ENCODE measurements around the gene MAP3K6. TPM values are rescaled to one million over a fixed set of nuclear protein-coding genes. Genes with fewer than 3 reads are reported as not detected.

Gene MAP3K6
- total and polyA plus RNA-seq, 8 donors = 11.8 to 83.3 (median 16.2) TPM

DNA sequence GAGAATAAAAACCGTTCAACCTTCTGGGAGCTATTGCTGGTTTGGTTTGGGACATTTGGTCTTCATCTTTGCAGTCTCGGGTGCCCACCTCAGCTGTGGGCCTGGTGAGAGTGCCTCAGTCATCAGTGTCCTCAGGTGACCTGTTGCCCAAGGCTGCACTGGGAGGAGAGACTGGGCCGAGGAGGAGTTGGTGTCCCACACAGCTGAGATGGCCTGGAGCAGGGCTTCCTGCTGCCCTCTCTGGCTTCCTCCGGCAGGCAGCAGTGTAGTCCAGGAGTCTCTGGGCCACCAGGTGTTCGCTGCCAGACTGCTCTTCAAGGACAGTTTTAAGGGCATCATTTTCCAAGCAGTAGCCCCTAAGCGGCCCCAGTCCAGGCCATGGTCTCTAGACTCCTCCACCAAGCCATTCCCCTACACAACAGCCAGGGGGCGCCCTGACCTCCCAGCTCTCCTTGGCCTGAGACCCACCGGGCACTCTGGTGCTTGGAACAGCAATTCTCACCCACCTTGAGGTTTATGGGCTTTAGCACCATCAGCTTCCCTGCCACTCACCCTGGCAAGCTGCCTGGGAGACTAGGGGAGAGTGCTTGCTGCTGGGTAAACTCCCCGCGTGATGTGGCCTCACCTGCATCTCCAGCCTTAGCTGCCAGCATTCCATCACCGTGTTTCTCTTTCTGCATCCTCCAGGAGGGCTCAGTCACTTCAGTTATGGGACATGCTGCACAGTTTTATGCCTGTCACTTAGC lies 34.1 kb downstream of the MAP3K6 start:
- DNase-seq (peak in 1 of 4 donors; percentile 88), ATAC-seq (peak; percentile 82)
- Histone ChIP-seq H3K27ac (no peak overlapping the region), H3K4me3 (no peak overlapping the region), H3K36me3 (peaks cover 0 to 94% of the 10 kb centered on the region in 2 donors), H3K9me3 (no peaks in the 10 kb centered on the region), H3K4me1 (peaks cover 0 to 18% of the 10 kb centered on the region in 2 donors), H3K27me3 (no peaks in the 10 kb centered on the region)
- TF ChIP-seq, protein P1, sequence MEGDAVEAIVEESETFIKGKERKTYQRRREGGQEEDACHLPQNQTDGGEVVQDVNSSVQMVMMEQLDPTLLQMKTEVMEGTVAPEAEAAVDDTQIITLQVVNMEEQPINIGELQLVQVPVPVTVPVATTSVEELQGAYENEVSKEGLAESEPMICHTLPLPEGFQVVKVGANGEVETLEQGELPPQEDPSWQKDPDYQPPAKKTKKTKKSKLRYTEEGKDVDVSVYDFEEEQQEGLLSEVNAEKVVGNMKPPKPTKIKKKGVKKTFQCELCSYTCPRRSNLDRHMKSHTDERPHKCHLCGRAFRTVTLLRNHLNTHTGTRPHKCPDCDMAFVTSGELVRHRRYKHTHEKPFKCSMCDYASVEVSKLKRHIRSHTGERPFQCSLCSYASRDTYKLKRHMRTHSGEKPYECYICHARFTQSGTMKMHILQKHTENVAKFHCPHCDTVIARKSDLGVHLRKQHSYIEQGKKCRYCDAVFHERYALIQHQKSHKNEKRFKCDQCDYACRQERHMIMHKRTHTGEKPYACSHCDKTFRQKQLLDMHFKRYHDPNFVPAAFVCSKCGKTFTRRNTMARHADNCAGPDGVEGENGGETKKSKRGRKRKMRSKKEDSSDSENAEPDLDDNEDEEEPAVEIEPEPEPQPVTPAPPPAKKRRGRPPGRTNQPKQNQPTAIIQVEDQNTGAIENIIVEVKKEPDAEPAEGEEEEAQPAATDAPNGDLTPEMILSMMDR (IDR thresholded peaks at IDR 0.05) = peak; percentile 78 to 88
- intact Hi-C loops (cut with DNase I) = no loop called here

DNA sequence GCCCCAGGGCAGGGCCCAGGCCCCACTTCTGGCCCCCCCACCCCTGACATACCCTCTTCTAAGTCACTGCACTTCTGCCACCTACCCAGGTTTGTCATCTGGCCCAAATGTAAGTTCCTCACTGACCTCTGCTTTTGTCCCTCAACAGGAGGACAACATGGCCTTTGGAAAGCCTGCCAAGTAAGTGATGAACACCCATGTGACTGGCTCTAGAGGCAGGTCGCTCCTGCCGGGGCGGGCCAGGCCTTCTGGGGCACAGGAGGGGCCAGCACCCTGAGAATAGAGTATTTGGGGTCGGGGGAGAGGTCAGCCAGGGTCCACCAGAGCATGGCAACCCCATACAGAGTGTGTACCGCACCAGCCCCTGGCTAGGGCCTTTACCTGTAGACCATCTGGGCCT lies 34.8 kb downstream of the MAP3K6 start:
- TF ChIP-seq, protein P1 (IDR thresholded peaks at IDR 0.05) = no peak
- H3K9me3 ChIP-seq = no peaks in the 10 kb centered on the region
- no peak overlapping the region for H3K27ac ChIP-seq
- no peak overlapping the region for H3K4me3 ChIP-seq
- no peaks in the 10 kb centered on the region for H3K27me3 ChIP-seq
- DNase-seq = no peak
- intact Hi-C loops (cut with DNase I) = no loop called here
- ATAC-seq = no peak
- H3K4me1 ChIP-seq = peaks cover 0 to 22% of the 10 kb centered on the region in 2 donors
- peaks cover 0 to 95% of the 10 kb centered on the region in 2 donors for H3K36me3 ChIP-seq

DNA sequence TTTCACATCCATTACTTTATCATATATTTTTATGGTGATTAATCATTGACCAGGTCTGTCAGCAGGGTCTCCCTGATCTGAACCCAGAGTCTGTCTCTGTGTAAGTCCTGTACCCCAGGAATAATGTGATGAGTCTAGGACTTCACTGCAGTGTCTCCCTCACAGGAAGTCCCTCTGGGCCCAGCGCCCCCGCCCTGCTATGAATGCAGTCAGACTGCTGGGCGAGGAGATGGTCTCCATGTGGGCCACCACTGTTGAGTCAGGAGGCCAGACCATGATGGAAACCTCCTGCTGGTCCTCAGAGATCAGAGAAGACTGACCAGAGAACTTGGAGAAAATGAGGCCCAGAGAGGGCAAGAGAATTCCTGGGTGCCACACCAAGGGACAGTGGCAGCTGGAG lies 35.3 kb downstream of the MAP3K6 start:
- Histone ChIP-seq H3K9me3 (no peaks in the 10 kb centered on the region), H3K4me1 (peaks cover 0 to 27% of the 10 kb centered on the region in 2 donors), H3K27ac (no peak overlapping the region), H3K4me3 (no peak overlapping the region), H3K27me3 (no peaks in the 10 kb centered on the region), H3K36me3 (peaks cover 0 to 95% of the 10 kb centered on the region in 2 donors)
- ATAC-seq (no peak), DNase-seq (no peak)
- intact Hi-C loops (cut with DNase I) = no loop called here
- TF ChIP-seq, protein P1 (IDR thresholded peaks at IDR 0.05) = no peak

DNA sequence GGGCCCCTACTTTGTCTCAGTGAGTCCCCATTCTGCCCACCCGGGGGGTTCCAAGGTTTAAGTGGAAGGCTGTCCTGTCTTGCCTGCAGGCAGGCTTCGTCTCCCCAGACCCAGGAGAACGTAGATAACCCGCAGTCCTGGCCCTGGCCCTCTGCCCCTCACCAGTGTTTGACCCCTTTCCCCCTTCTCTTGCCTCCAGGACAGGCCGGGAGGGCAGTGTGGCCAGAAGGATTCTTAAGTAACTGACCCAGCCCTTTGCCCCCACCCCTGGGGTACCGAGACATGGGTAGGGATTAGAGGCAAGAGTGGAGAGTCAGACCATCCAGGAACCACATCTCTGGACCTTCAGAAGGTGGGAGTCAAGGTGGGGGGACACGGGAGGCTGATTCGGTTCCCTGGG lies 36.0 kb downstream of the MAP3K6 start:
- H3K4me1 ChIP-seq = peaks cover 0 to 33% of the 10 kb centered on the region in 2 donors
- H3K4me3 ChIP-seq = no peak overlapping the region
- no peak overlapping the region for H3K27ac ChIP-seq
- H3K27me3 ChIP-seq = no peaks in the 10 kb centered on the region
- TF ChIP-seq, protein P1 (IDR thresholded peaks at IDR 0.05) = no peak
- intact Hi-C loops (cut with DNase I) = no loop called here
- ATAC-seq = no peak
- H3K9me3 ChIP-seq = no peaks in the 10 kb centered on the region
- no peak for DNase-seq
- peaks cover 0 to 95% of the 10 kb centered on the region in 2 donors for H3K36me3 ChIP-seq

DNA sequence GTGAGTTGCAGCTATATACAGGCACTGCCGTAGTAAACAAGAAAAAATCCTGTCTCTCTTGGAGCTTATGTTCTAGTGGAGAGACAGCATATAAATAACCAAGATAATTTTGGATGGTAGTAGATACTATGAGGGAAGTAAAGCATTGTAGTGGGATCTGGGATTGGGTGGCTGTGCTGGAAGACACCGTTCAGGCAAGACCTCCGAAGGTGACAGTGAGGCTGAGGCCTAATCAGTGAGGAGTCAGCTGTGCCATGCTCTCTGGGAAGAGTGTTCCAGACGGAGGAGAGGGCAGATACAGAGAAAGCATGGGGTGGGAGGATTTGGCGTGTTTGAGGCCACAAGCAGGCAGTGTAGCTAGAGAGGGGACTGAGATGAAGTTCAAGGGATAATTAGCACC lies 38.8 kb downstream of the MAP3K6 start:
- Histone ChIP-seq H3K27me3 (no peaks in the 10 kb centered on the region), H3K4me3 (no peak overlapping the region), H3K36me3 (peaks cover 0 to 79% of the 10 kb centered on the region in 2 donors), H3K4me1 (peaks cover 8 to 58% of the 10 kb centered on the region in 2 donors), H3K9me3 (no peaks in the 10 kb centered on the region), H3K27ac (no peak overlapping the region)
- TF ChIP-seq, protein P1 (IDR thresholded peaks at IDR 0.05) = no peak
- ATAC-seq (no peak), DNase-seq (no peak)
- intact Hi-C loops (cut with DNase I) = no loop called here

All from left lung (tissue), 10 donors.